Measurements from ENCODE around the gene SPRN.

GRCh38 chr10:133394064-133394663 lies 30.3 kb downstream of the SPRN start, which contains the start of gene MTG1:
- TF ChIP-seq ZNF274 (IDR thresholded peaks at IDR 0.05; ENCODE audit: low read depth, low read length) (no peak), SUZ12 (IDR thresholded peaks at IDR 0.05; ENCODE audit: extremely low read depth, insufficient read depth, insufficient read length) (no peak), YY1 (IDR thresholded peaks at IDR 0.05; ENCODE audit: insufficient read depth, insufficient read length) (peak; percentile 27)

All from NT2/D1 (cell line).